Nephron progenitor cell (in vitro differentiated cells): Measurements from ENCODE around the gene PRR35.

Experiments used
- DNase-seq: peaks from one replicate; pipeline ENCODE4 v3.0.0; 2021
- H3K27ac Mint-ChIP-seq: 2 replicates; pipeline ENCODE4 v1.8.0; 2021; ENCODE audit warnings: mild to moderate bottlenecking, moderate library complexity, mixed read lengths
- H3K27me3 Mint-ChIP-seq: 2 replicates; pipeline ENCODE4 v1.8.0; 2021; ENCODE audit warnings: mild to moderate bottlenecking, low read depth, mixed read lengths; ENCODE audit not compliant: poor library complexity
- H3K36me3 Mint-ChIP-seq: 2 replicates; pipeline ENCODE4 v1.8.0; 2021; ENCODE audit warnings: low read depth, mixed read lengths
- H3K4me1 Mint-ChIP-seq: 2 replicates; pipeline ENCODE4 v1.8.0; 2021; ENCODE audit warnings: mixed read lengths
- H3K4me3 Mint-ChIP-seq: 2 replicates; pipeline ENCODE4 v1.8.0; 2021; ENCODE audit warnings: mild to moderate bottlenecking, moderate library complexity, mixed read lengths
- H3K9me3 Mint-ChIP-seq: 2 replicates; pipeline ENCODE4 v1.8.0; 2021; ENCODE audit warnings: mild to moderate bottlenecking, moderate library complexity, mixed read lengths
- CTCF ChIP-seq: fragments of 200-600 bp; sonication (generic); IDR thresholded peaks from 2 replicates; pipeline ENCODE4 v1.5.0; 2021; ENCODE audit warnings: antibody characterized with exemption

The PRR35 gene

GRCh38 chr16:560701-561412 is 663 bp downstream of the PRR35 start:
- Mint-ChIP-seq H3K27me3 (peaks cover 41% of the 10 kb centered on the region), H3K36me3 (no peaks in the 10 kb centered on the region), H3K9me3 (no peaks in the 10 kb centered on the region), H3K27ac (no peak overlapping the region), H3K4me1 (peaks cover 21% of the 10 kb centered on the region), H3K4me3 (no peak overlapping the region)
- DNase-seq = no peak
- no peak for TF ChIP-seq CTCF

- H3K36me3 Mint-ChIP-seq = no peaks in the 10 kb centered on the region
- TF ChIP-seq CTCF = no peak
These were observed 1.2 kb downstream of the PRR35 start for GRCh38 chr16:561413-561794.

GRCh38 chr16:561957-562938 is 2.1 kb downstream of the PRR35 start:
- peaks cover 38% of the 10 kb centered on the region for H3K27me3 Mint-ChIP-seq
- no peak overlapping the region for H3K27ac Mint-ChIP-seq
- H3K4me1 Mint-ChIP-seq = peaks cover 35% of the 10 kb centered on the region
- no peaks in the 10 kb centered on the region for H3K9me3 Mint-ChIP-seq
- H3K4me3 Mint-ChIP-seq = peak overlapping the region; percentile 61
- no peak for DNase-seq
- H3K36me3 Mint-ChIP-seq = no peaks in the 10 kb centered on the region
- no peak for TF ChIP-seq CTCF

More at GRCh38 chr16:561413-561794, 1.2 kb downstream of the PRR35 start:
- Mint-ChIP-seq H3K27me3 (peaks cover 41% of the 10 kb centered on the region), H3K4me1 (peaks cover 26% of the 10 kb centered on the region), H3K4me3 (no peak overlapping the region), H3K9me3 (no peaks in the 10 kb centered on the region), H3K27ac (no peak overlapping the region)
- no peak for DNase-seq

DNA sequence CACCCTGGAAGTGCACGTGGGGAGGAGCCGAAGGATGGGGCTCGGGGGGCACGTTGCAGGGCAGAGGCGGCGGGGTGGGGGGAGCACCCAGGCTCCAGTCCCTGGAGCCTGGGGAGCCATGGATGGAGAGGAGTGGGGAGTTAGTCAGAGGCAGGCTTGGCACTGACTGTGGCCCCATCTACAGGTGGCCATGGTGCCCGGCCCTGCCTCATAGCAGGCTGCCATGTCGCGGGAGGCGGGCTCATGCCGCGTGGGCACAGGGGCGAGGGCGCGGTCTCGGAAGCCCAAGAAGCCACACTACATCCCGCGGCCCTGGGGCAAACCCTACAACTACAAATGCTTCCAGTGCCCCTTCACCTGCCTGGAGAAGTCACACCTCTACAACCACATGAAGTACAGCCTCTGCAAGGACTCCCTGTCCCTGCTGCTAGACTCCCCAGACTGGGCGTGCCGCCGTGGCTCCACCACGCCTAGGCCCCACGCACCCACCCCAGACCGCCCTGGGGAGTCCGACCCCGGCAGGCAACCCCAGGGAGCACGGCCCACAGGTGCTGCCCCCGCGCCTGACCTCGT is 3.0 kb downstream of the PRR35 start:
- no peaks in the 10 kb centered on the region for H3K36me3 Mint-ChIP-seq
- H3K9me3 Mint-ChIP-seq = no peaks in the 10 kb centered on the region
- H3K27ac Mint-ChIP-seq = no peak overlapping the region
- no peak for TF ChIP-seq CTCF
- peaks cover 35% of the 10 kb centered on the region for H3K4me1 Mint-ChIP-seq
- peaks cover 30% of the 10 kb centered on the region for H3K27me3 Mint-ChIP-seq
- no peak for DNase-seq
- H3K4me3 Mint-ChIP-seq = no peak overlapping the region

GRCh38 chr16:564690-565418 is 4.7 kb downstream of the PRR35 start:
- no peak for DNase-seq
- Mint-ChIP-seq H3K27me3 (peaks cover 15% of the 10 kb centered on the region), H3K36me3 (no peaks in the 10 kb centered on the region), H3K9me3 (no peaks in the 10 kb centered on the region), H3K4me1 (peaks cover 39% of the 10 kb centered on the region), H3K4me3 (no peak overlapping the region), H3K27ac (no peak overlapping the region)
- TF ChIP-seq CTCF = no peak
